Measurements from ENCODE around the gene EIF3F. TPM values are rescaled to one million over a fixed set of nuclear protein-coding genes. Genes with fewer than 3 reads are reported as not detected.

EIF3F gene
- polyA plus RNA-seq, 3 donors, result 179 to 286 (median 243) TPM

- Mint-ChIP-seq H3K27ac (no peak overlapping the region), H3K9me3 (peaks cover 0 to 4% (median 0%) of the 10 kb centered on the region in 7 donors), H3K27me3 (ENCODE audit: low read depth in 3 of 3) (peaks cover 0 to 12% (median 10%) of the 10 kb centered on the region in 3 donors), H3K4me3 (no peak overlapping the region), H3K36me3 (no peaks in the 10 kb centered on the region), H3K4me1 (no peaks in the 10 kb centered on the region)
- intact Hi-C loops (cut with micrococcal nuclease), result no loop called here
- Histone ChIP-seq H3K9me3 (replicated peaks in 1 of 2; ENCODE audit: control insufficient read depth in 1 of 2, insufficient read depth in 1 of 2, low read length in 2 of 2) (no peaks in the 10 kb centered on the region), H3K79me2 (ENCODE audit: insufficient read depth, low read length) (no peaks in the 10 kb centered on the region), H3K27ac (ENCODE audit: low read depth in 1 of 2, low read length in 2 of 2) (no peak overlapping the region), H3K9ac (ENCODE audit: insufficient read depth, low read length, poor library complexity, severe bottlenecking) (no peak overlapping the region), H3K36me3 (replicated peaks in 1 of 2; ENCODE audit: control insufficient read depth in 1 of 2, insufficient read depth in 2 of 2, low read length in 2 of 2) (no peaks in the 10 kb centered on the region), H3K4me3 (replicated peaks in 1 of 3; ENCODE audit: low read depth in 2 of 3, low read length in 3 of 3) (no peak overlapping the region), H2AFZ (ENCODE audit: insufficient read depth, low read depth, low read length, poor library complexity, severe bottlenecking) (no peak overlapping the region), H4K20me1 (ENCODE audit: insufficient read depth, low read length) (no peaks in the 10 kb centered on the region), H3K27me3 (ENCODE audit: control insufficient read depth in 2 of 2, insufficient read depth in 2 of 2, low read length in 2 of 2) (peaks cover 0 to 3% of the 10 kb centered on the region in 2 donors), H3K4me2 (replicated peaks; ENCODE audit: extremely low read depth, low read length, poor library complexity, severe bottlenecking) (no peak overlapping the region), H3K4me1 (ENCODE audit: control insufficient read depth in 1 of 2, insufficient read depth in 2 of 2, low read length in 2 of 2) (no peaks in the 10 kb centered on the region)
- no peak for TF ChIP-seq CTCF (IDR thresholded peaks at IDR 0.05)
- no peak for DNase-seq
Measured at GRCh38 chr11:7967826-7968225, 19.3 kb upstream of the EIF3F start.

GRCh38 chr11:7968686-7969085 lies 18.5 kb upstream of the EIF3F start:
- H3K9me3 Mint-ChIP-seq, result no peaks in the 10 kb centered on the region
- intact Hi-C loops (cut with micrococcal nuclease), result no loop called here
- H3K4me3 Mint-ChIP-seq, result no peak overlapping the region
- no peak for TF ChIP-seq CTCF (IDR thresholded peaks at IDR 0.05)
- H3K9me3 ChIP-seq (replicated peaks in 1 of 2; ENCODE audit: control insufficient read depth in 1 of 2, insufficient read depth in 1 of 2, low read length in 2 of 2), result no peaks in the 10 kb centered on the region
- no peaks in the 10 kb centered on the region for H3K36me3 ChIP-seq (replicated peaks in 1 of 2; ENCODE audit: control insufficient read depth in 1 of 2, insufficient read depth in 2 of 2, low read length in 2 of 2)
- no peaks in the 10 kb centered on the region for H3K4me1 Mint-ChIP-seq
- WGBS (ENCODE audit: insufficient coverage), result no CpG with 5 or more reads among the region's 2 CpGs
- no peaks in the 10 kb centered on the region for H3K79me2 ChIP-seq (ENCODE audit: insufficient read depth, low read length)
- no peak overlapping the region for H2AFZ ChIP-seq (ENCODE audit: insufficient read depth, low read depth, low read length, poor library complexity, severe bottlenecking)
- no peak for DNase-seq
- H3K4me2 ChIP-seq (replicated peaks; ENCODE audit: extremely low read depth, low read length, poor library complexity, severe bottlenecking), result no peak overlapping the region
- H3K27me3 Mint-ChIP-seq (ENCODE audit: low read depth in 3 of 3), result peaks cover 0 to 12% (median 10%) of the 10 kb centered on the region in 3 donors
- peaks cover 0 to 3% of the 10 kb centered on the region in 2 donors for H3K27me3 ChIP-seq (ENCODE audit: control insufficient read depth in 2 of 2, insufficient read depth in 2 of 2, low read length in 2 of 2)
- no peaks in the 10 kb centered on the region for H3K36me3 Mint-ChIP-seq
- H3K27ac Mint-ChIP-seq, result no peak overlapping the region
- H4K20me1 ChIP-seq (ENCODE audit: insufficient read depth, low read length), result no peaks in the 10 kb centered on the region
- no peaks in the 10 kb centered on the region for H3K4me1 ChIP-seq (ENCODE audit: control insufficient read depth in 1 of 2, insufficient read depth in 2 of 2, low read length in 2 of 2)
- no peak overlapping the region for H3K9ac ChIP-seq (ENCODE audit: insufficient read depth, low read length, poor library complexity, severe bottlenecking)
- H3K4me3 ChIP-seq (replicated peaks in 1 of 3; ENCODE audit: low read depth in 2 of 3, low read length in 3 of 3), result no peak overlapping the region
- no peak overlapping the region for H3K27ac ChIP-seq (ENCODE audit: low read depth in 1 of 2, low read length in 2 of 2)
